ENCODE data around the gene CGN.

The CGN gene

DNA sequence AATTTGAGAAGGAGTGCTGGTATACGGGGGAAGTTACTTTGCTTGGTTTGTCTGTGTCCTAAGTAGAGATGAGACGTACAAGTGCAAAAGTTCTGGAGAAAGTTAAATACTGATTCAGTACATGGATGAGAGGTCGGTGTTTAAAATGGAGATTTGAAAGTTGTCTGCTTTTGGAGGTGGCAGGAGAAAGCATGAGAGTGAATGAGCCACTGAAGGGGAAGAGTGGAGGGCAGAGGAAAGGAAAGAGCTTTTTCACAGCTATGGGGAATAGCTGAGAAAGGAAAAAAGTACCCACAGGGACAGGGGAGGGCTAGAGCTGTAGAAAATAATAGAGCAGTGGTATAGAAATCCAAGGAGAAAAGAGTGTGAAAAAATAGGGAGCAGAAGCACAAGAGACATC, 18.1 kb upstream of the CGN start:
- Histone ChIP-seq H3K4me3 (replicated peaks; ENCODE audit: insufficient read depth, low read length) (no peak overlapping the region), H3K27ac (replicated peaks) (no peak overlapping the region), H3K27me3 (ENCODE audit: insufficient read depth, poor library complexity, severe bottlenecking) (no peaks in the 10 kb centered on the region)
- TF ChIP-seq SPI1 (IDR thresholded peaks at IDR 0.05; ENCODE audit: borderline replicate concordance, low read depth) (no peak), GABPA (IDR thresholded peaks at IDR 0.05; ENCODE audit: low read depth) (no peak), POLR2AphosphoS5 (IDR thresholded peaks at IDR 0.05; ENCODE audit: low read depth) (no peak)
- TF ChIP-seq, protein P1, sequence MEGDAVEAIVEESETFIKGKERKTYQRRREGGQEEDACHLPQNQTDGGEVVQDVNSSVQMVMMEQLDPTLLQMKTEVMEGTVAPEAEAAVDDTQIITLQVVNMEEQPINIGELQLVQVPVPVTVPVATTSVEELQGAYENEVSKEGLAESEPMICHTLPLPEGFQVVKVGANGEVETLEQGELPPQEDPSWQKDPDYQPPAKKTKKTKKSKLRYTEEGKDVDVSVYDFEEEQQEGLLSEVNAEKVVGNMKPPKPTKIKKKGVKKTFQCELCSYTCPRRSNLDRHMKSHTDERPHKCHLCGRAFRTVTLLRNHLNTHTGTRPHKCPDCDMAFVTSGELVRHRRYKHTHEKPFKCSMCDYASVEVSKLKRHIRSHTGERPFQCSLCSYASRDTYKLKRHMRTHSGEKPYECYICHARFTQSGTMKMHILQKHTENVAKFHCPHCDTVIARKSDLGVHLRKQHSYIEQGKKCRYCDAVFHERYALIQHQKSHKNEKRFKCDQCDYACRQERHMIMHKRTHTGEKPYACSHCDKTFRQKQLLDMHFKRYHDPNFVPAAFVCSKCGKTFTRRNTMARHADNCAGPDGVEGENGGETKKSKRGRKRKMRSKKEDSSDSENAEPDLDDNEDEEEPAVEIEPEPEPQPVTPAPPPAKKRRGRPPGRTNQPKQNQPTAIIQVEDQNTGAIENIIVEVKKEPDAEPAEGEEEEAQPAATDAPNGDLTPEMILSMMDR (IDR thresholded peaks at IDR 0.05; ENCODE audit: insufficient read depth, low read length): no peak
- TF ChIP-seq, protein P2, sequence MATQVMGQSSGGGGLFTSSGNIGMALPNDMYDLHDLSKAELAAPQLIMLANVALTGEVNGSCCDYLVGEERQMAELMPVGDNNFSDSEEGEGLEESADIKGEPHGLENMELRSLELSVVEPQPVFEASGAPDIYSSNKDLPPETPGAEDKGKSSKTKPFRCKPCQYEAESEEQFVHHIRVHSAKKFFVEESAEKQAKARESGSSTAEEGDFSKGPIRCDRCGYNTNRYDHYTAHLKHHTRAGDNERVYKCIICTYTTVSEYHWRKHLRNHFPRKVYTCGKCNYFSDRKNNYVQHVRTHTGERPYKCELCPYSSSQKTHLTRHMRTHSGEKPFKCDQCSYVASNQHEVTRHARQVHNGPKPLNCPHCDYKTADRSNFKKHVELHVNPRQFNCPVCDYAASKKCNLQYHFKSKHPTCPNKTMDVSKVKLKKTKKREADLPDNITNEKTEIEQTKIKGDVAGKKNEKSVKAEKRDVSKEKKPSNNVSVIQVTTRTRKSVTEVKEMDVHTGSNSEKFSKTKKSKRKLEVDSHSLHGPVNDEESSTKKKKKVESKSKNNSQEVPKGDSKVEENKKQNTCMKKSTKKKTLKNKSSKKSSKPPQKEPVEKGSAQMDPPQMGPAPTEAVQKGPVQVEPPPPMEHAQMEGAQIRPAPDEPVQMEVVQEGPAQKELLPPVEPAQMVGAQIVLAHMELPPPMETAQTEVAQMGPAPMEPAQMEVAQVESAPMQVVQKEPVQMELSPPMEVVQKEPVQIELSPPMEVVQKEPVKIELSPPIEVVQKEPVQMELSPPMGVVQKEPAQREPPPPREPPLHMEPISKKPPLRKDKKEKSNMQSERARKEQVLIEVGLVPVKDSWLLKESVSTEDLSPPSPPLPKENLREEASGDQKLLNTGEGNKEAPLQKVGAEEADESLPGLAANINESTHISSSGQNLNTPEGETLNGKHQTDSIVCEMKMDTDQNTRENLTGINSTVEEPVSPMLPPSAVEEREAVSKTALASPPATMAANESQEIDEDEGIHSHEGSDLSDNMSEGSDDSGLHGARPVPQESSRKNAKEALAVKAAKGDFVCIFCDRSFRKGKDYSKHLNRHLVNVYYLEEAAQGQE (IDR thresholded peaks at IDR 0.05; ENCODE audit: insufficient replicate concordance, low read depth): no peak
- no peak for DNase-seq (ENCODE audit: low read depth in 1 of 2, low spot score in 1 of 2)

GRCh38 chr1:151494741-151495281, 16.4 kb upstream of the CGN start:
- no peak for DNase-seq (ENCODE audit: low read depth in 1 of 2, low spot score in 1 of 2)
- no peak overlapping the region for H3K4me3 ChIP-seq (replicated peaks; ENCODE audit: insufficient read depth, low read length)
- TF ChIP-seq, protein P2 (IDR thresholded peaks at IDR 0.05; ENCODE audit: insufficient replicate concordance, low read depth): no peak
- TF ChIP-seq SPI1 (IDR thresholded peaks at IDR 0.05; ENCODE audit: borderline replicate concordance, low read depth): no peak
- TF ChIP-seq GABPA (IDR thresholded peaks at IDR 0.05; ENCODE audit: low read depth): no peak
- no peak for TF ChIP-seq POLR2AphosphoS5 (IDR thresholded peaks at IDR 0.05; ENCODE audit: low read depth)
- TF ChIP-seq, protein P1 (IDR thresholded peaks at IDR 0.05; ENCODE audit: insufficient read depth, low read length): no peak
- no peak overlapping the region for H3K27ac ChIP-seq (replicated peaks)
- no peaks in the 10 kb centered on the region for H3K27me3 ChIP-seq (ENCODE audit: insufficient read depth, poor library complexity, severe bottlenecking)

GRCh38 chr1:151495316-151495715, 15.9 kb upstream of the CGN start:
- no peak overlapping the region for H3K27ac ChIP-seq (replicated peaks)
- no peak for TF ChIP-seq POLR2AphosphoS5 (IDR thresholded peaks at IDR 0.05; ENCODE audit: low read depth)
- no peak for TF ChIP-seq SPI1 (IDR thresholded peaks at IDR 0.05; ENCODE audit: borderline replicate concordance, low read depth)
- TF ChIP-seq, protein P2 (IDR thresholded peaks at IDR 0.05; ENCODE audit: insufficient replicate concordance, low read depth): no peak
- TF ChIP-seq GABPA (IDR thresholded peaks at IDR 0.05; ENCODE audit: low read depth): no peak
- TF ChIP-seq, protein P1 (IDR thresholded peaks at IDR 0.05; ENCODE audit: insufficient read depth, low read length): no peak
- H3K27me3 ChIP-seq (ENCODE audit: insufficient read depth, poor library complexity, severe bottlenecking): no peaks in the 10 kb centered on the region
- no peak for DNase-seq (ENCODE audit: low read depth in 1 of 2, low spot score in 1 of 2)
- H3K4me3 ChIP-seq (replicated peaks; ENCODE audit: insufficient read depth, low read length): no peak overlapping the region

All from HL-60 (cell line).